Epidermal melanocyte (primary cell): ENCODE results near the gene SSBP3.
A peak's percentile ranks its signal among the peaks of the same experiment; 100 is the strongest.

Experiments used
- DNase-seq: peaks from one replicate; pipeline ENCODE4 v3.0.0; 2011; ENCODE audit warnings: low spot score; ENCODE audit not compliant: insufficient read length

The SSBP3 gene

GRCh38 chr1:54410359-54410758 lies 4.2 kb upstream of the SSBP3 start:
- no peak for DNase-seq

- DNase-seq = no peak
Measured at GRCh38 chr1:54409156-54410142, 3.3 kb upstream of the SSBP3 start.

GRCh38 chr1:54408147-54409066 lies 2.2 kb upstream of the SSBP3 start:
- no peak for DNase-seq

GRCh38 chr1:54407404-54408146 lies 1.4 kb upstream of the SSBP3 start:
- peak; percentile 98 for DNase-seq

GRCh38 chr1:54407154-54407403 lies 885 bp upstream of the SSBP3 start:
- no peak for DNase-seq

GRCh38 chr1:54405898-54406293 lies 298 bp downstream of the SSBP3 start:
- DNase-seq = no peak

GRCh38 chr1:54404939-54405897 lies 976 bp downstream of the SSBP3 start:
- no peak for DNase-seq

GRCh38 chr1:54404263-54404662 lies 1.9 kb downstream of the SSBP3 start:
- no peak for DNase-seq

GRCh38 chr1:54403808-54404261 lies 2.4 kb downstream of the SSBP3 start:
- DNase-seq = no peak

GRCh38 chr1:54403405-54403804 lies 2.8 kb downstream of the SSBP3 start:
- no peak for DNase-seq

- DNase-seq = no peak
Measured at GRCh38 chr1:54402896-54403295, 3.3 kb downstream of the SSBP3 start.

GRCh38 chr1:54401799-54402198 lies 4.4 kb downstream of the SSBP3 start:
- no peak for DNase-seq

GRCh38 chr1:54400329-54400728 lies 5.9 kb downstream of the SSBP3 start:
- no peak for DNase-seq

GRCh38 chr1:54399765-54400164 lies 6.4 kb downstream of the SSBP3 start:
- DNase-seq = no peak

- DNase-seq = no peak
Measured at GRCh38 chr1:54398963-54399528, 7.1 kb downstream of the SSBP3 start.

- no peak for DNase-seq
Measured at GRCh38 chr1:54397980-54398379, 8.2 kb downstream of the SSBP3 start.

- no peak for DNase-seq
Measured at GRCh38 chr1:54397090-54397591, 9.1 kb downstream of the SSBP3 start.

- peak; percentile 50 for DNase-seq
Measured at GRCh38 chr1:54396261-54396933, 9.8 kb downstream of the SSBP3 start.

- DNase-seq = no peak
Measured at GRCh38 chr1:54395281-54395934, 10.8 kb downstream of the SSBP3 start.
